ENCODE data around the gene CUL9.

The CUL9 gene

GRCh38 chr6:43258807-43259686, 77.1 kb downstream of the CUL9 start:
- no peak for DNase-seq

DNA sequence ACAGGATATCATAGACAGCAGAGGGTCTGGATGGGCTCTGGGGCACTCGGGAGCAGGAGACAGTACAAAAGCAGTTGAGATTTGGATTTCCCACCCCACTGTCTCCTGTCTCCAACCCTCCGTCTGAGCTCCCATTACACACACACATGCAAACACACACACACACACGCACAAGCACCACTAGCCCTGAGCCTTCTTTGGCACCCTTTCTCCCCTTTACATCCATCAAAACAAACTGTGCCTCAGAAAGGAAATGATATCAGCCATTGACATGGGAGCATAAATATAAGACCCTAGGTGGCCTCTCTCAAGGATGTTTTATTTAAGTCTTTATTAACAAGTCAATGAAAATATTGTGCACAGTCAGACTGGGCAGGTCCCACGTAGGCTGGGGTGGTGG, 78.8 kb downstream of the CUL9 start:
- DNase-seq, result no peak

DNA sequence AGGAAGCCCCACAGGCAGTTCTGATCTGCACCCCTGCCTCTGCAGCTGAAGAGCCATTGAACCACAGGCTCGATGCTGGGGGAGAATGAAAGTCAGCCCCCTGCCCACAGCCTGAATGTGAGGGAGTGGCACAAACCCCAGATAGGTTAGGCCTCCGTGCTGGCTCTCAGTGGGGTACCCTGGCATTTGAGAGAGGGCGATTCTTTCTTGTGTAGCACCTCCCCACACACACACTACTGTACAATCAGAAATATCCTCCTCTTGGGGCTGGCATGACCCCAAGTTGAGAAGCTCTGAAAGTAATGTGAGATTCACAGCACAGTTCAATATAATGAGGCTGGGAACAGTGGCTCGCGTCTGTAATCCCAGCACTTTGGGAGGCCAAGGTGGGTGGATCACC, 79.2 kb downstream of the CUL9 start:
- no peak for DNase-seq

DNA sequence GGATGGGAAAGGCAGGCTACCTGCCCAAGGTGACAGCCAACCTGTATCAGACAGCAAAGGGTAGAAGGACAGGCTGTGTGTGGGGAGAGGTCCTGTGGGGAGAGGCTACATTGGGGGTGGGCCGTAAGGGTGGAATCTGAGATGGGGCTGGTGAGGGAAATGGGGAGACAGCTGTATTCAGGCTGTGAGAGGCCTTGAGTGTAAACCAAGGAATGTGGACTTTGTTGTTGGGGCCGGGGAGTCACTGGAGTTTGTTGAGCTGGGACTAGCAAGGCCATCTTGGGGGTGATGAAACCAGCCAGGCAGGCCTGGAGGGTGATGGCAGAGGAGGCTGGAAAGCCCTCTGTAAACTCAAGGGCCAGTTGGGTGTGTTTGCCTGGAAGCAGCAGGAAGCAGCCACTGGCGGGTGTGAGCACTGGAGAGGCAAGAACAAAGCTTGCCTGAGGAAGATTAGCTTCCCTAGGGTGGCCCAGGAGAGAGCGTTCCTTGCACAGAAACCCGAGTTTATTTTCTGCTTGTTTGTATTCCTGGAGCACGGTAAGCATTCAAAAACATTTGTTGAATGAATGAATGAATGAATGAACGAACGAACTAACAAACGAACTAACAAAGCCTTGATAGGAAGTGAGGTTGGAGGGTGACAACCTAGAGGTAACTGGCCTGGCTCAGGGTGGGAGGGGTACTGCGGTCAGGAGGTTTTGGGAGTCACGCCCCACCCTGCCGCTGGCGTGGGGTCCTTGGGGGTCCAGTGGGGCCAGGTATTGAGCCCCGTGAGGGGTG, 80.2 kb downstream of the CUL9 start:
- no peak for DNase-seq

- DNase-seq, result no peak
Observed at GRCh38 chr6:43262780-43263313, 80.9 kb downstream of the CUL9 start.

- DNase-seq, result peak; percentile 49
Observed at GRCh38 chr6:43263314-43264178, 81.5 kb downstream of the CUL9 start.

DNA sequence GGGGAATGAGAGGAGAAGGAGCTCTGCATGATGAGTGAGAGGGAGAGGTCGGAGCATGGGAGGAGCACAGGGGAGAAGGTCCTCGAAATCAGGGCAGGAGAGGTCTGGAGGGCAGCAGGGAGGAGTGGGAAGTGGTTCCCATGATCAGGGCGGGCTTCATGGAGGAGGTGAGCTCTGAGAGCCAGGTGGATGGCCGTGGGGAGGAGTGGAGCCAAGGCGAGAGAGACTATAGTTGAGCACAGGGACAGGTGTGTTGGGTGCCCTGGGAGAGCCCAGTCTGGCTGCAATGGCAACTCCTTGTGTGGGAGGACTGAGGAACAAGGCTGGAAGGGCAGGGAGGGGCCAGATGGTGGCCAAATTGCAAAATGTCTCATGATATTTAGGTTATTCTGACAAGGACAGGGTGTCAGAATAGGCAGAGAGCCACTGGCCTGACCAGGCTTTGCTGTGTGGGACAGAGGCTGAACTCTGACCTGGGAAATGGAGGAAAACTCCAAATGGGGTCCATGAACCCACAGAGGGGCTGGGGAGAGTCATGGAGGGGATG, 82.7 kb downstream of the CUL9 start:
- DNase-seq, result no peak

- no peak for DNase-seq
Observed at GRCh38 chr6:43265564-43265963, 83.6 kb downstream of the CUL9 start.

- no peak for DNase-seq
Observed at GRCh38 chr6:43267619-43268354, 85.8 kb downstream of the CUL9 start.

GRCh38 chr6:43268355-43268700, 86.3 kb downstream of the CUL9 start:
- no peak for DNase-seq

- no peak for DNase-seq
Observed at GRCh38 chr6:43268782-43269272, 86.8 kb downstream of the CUL9 start.

DNA sequence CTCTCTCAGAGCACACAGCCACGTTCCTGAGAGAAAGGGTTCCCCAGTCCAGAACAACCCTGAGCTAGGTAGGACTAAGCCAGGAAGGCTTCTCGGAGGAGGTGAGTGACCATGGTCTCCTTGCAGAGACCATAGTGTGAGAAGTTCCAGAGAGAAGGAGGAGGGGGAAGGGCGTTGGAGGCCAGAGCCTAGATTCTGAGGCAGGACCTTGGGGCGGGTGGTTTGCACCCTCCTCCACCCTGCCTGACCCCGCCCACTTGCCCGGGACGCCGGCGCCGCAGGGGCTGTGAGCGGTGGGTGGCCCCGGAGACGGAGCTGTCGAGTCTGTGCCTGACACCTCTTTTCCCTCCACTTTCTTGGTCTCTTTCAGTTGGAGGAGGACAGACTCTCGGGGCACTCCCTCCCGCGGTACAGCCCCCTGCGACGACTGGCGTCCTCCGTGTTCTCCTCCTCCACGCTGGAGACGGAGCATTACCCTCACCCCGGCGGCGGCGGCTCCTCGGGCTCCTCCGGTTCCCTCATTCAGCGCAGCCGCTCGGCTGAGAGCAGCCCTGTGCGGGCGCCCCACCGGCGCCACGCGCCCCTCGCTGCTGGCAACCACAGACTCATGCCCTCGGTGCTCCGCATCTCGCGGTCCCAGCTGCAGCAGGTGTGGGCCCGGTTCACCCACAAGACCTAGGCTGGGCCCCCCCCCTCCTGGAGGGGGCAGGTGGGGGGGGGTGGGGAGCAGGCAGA, 87.4 kb downstream of the CUL9 start:
- DNase-seq, result no peak

GRCh38 chr6:43271103-43271815, 89.3 kb downstream of the CUL9 start:
- no peak for DNase-seq

DNA sequence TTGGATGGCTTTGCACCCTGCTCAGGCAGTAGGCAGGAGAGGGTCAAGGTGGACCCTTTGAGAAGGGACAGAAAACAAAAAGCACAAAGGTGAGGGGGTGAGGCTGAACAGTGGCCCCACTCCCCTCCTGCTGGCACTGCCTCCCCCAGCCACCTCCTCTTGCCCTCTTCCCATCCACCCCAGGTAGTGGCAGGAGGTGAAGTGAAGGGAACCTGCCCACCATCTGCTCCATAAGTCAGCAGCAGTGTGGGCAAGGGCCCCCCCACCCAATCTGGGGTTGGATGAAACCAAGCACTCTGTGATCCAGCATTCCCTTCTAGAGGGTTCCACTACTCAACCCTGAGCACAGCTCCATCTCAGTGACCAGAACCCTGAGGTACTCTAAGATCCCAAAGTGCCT, 89.9 kb downstream of the CUL9 start:
- no peak for DNase-seq

DNA sequence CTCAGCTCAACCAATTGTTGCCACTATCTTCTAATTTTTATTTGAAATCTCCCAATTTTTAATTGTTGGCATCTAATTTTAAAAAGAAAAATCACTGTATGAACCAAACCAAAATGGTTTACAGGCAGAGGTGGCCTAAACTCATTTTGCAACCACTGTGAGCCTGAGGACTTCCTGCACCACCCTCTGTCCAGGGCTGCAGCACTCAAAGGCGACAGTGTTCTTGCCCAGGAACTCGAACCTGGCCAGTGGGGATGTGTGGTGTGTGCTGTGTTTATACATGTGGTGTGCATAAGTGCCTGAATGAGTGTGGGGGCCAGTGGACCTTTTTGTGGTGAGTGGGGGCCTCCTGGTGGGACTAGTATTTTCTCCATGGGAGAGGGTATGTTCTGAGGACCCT, 91.7 kb downstream of the CUL9 start:
- no peak for DNase-seq

Measured in HCEC 1CT (cell line).